Measurements from ENCODE around the gene SH3BGRL2.

SH3BGRL2 gene

DNA sequence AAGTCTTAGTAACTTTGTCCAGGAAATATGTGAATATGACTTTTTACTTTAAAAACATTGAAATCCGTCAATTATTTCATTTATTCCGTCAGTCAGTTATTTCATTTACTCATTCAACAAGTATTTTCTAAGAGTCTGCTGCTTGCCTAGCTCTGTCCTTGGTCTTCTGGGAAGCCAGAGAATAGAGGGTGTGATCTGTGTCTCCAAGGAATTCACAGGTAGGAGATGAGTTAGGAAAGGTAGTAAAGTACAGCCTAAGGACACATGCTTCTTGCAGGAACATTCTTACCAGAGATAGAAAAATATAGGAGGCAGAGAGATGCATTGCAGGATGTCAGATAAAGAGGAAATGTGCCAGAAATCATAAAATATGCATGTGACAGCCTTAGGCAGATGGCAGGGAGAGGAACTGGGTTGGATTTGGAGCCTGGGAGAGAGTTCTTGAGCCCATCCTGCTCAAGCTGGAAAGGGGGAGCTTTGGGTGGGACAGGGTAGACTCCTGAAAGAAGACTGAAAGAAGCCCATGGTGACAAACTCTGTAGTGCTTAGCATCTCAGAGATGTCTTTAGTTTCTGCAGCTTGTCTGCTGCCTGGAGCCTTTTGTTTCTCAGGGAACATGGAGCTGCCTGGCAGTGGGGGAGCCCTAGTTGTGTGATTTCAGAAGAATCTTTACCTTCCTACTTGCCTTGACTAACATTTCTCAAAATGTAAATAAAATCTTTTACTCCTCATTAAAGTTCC is 3.5 kb downstream of the SH3BGRL2 start:
- DNase-seq (ENCODE audit: insufficient read length, low spot score) (no peak), FAIRE-seq (no peak)
- TF ChIP-seq, protein P1, sequence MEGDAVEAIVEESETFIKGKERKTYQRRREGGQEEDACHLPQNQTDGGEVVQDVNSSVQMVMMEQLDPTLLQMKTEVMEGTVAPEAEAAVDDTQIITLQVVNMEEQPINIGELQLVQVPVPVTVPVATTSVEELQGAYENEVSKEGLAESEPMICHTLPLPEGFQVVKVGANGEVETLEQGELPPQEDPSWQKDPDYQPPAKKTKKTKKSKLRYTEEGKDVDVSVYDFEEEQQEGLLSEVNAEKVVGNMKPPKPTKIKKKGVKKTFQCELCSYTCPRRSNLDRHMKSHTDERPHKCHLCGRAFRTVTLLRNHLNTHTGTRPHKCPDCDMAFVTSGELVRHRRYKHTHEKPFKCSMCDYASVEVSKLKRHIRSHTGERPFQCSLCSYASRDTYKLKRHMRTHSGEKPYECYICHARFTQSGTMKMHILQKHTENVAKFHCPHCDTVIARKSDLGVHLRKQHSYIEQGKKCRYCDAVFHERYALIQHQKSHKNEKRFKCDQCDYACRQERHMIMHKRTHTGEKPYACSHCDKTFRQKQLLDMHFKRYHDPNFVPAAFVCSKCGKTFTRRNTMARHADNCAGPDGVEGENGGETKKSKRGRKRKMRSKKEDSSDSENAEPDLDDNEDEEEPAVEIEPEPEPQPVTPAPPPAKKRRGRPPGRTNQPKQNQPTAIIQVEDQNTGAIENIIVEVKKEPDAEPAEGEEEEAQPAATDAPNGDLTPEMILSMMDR (IDR thresholded peaks at IDR 0.05; ENCODE audit: insufficient read depth, missing control alignments) = no peak

DNA sequence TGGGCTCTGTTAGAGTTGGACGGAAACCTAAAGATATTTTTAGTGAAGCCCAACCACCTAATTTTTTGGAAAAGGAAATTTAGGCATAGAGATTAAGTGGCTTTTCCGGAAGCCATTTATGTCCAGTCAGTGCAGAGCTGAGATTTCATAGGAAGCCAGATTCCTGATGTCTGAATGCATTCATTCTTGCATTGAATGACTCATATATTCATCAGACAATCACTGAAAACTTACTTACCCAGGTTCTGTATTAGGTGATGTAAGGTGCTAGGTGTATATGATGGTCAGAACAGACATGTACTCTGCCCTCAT is 4.1 kb downstream of the SH3BGRL2 start:
- TF ChIP-seq, protein P1 (IDR thresholded peaks at IDR 0.05; ENCODE audit: insufficient read depth, missing control alignments) = no peak
- FAIRE-seq = no peak
- no peak for DNase-seq (ENCODE audit: insufficient read length, low spot score)

DNA sequence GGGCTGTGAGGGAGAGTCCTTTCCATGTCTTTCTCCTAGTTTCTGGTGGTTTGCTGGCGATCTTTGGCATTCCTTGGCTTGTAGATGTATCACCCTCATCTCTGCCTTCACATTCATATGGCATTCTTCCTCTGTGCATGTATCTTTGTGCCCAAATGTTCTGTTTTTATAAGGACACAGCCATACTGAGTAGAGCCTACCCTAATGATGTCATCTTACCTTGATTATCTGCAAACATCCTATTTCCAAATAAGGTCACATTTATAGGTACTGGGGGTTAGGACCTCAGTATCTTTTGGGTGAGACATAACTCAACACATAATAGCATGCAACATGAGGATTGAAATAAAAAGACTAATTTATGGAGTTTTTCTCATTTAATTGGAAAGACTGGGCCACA is 5.5 kb downstream of the SH3BGRL2 start:
- FAIRE-seq (no peak), DNase-seq (ENCODE audit: insufficient read length, low spot score) (no peak)
- TF ChIP-seq, protein P1 (IDR thresholded peaks at IDR 0.05; ENCODE audit: insufficient read depth, missing control alignments) = no peak

DNA sequence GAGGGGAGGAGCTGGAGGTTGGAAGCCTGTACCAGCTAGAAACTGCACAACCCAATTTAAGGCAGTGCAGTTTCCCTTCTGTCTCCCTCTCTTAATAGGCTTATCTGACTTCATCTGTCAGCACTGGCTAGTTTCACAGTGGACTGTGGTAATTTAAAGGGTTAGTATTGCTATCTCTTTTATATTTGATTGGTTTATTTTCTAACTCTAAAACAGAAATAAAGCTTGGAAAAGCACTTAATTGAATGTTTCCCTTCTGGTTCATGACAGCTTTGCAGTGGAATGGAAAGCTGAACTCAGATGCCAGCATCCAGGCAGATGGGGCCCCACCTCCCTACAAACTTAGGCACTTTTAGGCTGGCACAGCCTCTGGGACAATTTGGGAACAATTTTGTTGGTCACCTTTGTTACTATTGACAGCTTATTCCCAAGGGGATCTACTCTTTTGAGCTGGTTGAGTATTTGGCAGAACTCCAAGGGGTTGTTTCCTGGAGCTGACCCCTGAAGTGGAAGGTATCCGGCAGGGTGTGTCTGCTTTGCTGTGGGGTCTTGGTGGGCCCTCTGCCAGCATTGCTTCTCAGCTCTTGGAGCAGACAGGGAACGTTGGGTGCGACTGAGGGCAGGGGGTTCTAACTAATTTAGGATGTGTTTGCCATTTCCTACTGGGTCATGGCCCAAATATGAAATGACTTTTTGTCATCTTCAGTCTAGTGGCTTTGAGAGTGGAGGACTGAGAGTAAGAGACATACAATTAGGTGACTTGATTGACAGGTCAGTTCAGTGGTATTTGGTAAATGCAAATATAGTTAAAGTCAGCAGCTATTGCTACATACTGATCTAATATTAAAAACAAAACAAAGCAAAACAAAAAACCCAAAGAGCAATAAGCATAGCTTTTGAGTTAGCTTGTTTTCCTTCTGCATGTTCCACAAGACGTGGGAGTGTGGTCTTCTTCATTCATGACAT is 9.3 kb downstream of the SH3BGRL2 start:
- FAIRE-seq = peak; percentile 63
- DNase-seq (ENCODE audit: insufficient read length, low spot score) = no peak
- TF ChIP-seq, protein P1 (IDR thresholded peaks at IDR 0.05; ENCODE audit: insufficient read depth, missing control alignments) = no peak

DNA sequence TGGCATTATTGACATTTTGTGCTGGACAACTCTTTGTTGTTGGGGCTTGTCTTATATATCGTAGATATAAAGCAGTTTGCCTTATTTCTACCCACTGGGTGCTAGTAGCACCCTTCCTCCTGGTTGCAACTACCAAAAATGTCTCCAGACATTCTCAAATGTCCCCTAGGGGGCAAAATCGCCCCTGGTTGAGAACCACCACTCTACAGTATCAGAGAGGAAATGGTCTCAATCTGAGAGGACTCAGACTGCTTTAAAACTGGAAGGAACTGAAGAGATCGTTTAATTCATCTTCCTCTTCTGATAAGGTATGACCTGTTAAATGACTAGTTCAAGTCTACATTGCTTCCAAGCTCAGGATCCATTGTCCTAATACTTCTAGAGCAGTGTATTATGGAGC is 14.9 kb downstream of the SH3BGRL2 start:
- FAIRE-seq (no peak), DNase-seq (ENCODE audit: insufficient read length, low spot score) (no peak)
- TF ChIP-seq, protein P1 (IDR thresholded peaks at IDR 0.05; ENCODE audit: insufficient read depth, missing control alignments) = peak; percentile 7

DNA sequence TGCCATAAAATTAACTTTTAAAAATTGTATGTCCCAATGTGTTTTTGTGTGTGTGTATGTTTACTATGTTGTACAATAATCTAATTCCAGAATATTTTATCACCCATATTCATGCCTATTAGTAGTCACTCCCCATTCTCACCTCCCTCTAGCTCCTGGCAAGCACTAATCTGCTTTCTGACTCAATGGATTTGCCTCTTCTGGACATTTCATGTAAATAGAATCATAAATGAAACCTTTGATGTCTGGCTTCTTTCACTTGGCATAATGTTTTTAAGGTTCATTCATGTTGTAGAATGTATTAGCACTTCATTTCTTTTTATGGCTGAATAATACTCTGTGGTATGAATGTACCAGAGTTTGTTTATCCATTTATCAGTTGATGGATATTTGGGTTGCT is 15.4 kb downstream of the SH3BGRL2 start:
- DNase-seq (ENCODE audit: insufficient read length, low spot score) (no peak), FAIRE-seq (no peak)
- TF ChIP-seq, protein P1 (IDR thresholded peaks at IDR 0.05; ENCODE audit: insufficient read depth, missing control alignments) = no peak

DNA sequence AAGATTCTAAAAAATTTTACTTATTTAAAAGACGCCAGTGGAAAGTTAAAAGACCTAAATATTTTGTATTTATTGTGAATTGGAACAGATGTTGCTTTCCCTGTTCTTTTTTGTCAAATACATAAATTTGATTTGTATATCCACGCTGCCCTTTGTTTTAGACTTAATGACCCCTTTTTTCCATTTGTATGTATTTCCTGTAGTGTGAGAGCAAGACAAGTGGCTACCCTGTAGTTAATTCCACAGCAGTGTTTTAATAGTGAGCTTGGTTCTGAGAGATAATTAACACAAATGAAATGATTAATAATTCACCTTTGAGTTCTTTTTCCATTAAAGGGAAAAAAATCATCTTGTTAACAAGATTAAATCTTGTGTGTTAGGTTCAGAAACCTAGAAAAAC is 16.6 kb downstream of the SH3BGRL2 start:
- TF ChIP-seq, protein P1 (IDR thresholded peaks at IDR 0.05; ENCODE audit: insufficient read depth, missing control alignments) = no peak
- DNase-seq (ENCODE audit: insufficient read length, low spot score) (no peak), FAIRE-seq (no peak)
